K562 treated with DMSO at 1 percent for 12 hours (cell line): ENCODE measurements around the gene CHRFAM7A. TPM values are rescaled to one million over a fixed set of nuclear protein-coding genes. Genes with fewer than 3 reads are reported as not detected.

Source experiments
- total RNA-seq: library from RNA; unstranded; fragments of 300-600 nt; gene quantifications from 2 replicates; pipeline ENCODE4 v1.2.3, GENCODE V29; 2022; ENCODE audit not compliant: insufficient read depth

Gene CHRFAM7A
- total RNA-seq = not detected in 2 replicates

GRCh38 chr15:30392766-30393663, at the start of gene CHRFAM7A:
TSS of gene CHRFAM7A (minus strand) at chr15:30393540. CDS start at chr15:30383351, 10,189 bp downstream.

GRCh38 chr15:30414160-30414559, 20.8 kb upstream of the CHRFAM7A start, which contains the start of gene GOLGA8R:
TSS of gene GOLGA8R (minus strand) at chr15:30414260. CDS start at chr15:30414162, 98 bp downstream.

Other genes with a start within 250 kb of the CHRFAM7A start
- not detected in 2 replicates for gene GOLGA8R, start 20.7 kb upstream of the CHRFAM7A start, total RNA-seq
- not detected in 2 replicates for gene GOLGA8Q, start 158.5 kb upstream of the CHRFAM7A start, total RNA-seq
- gene GOLGA8H, start 210.5 kb upstream of the CHRFAM7A start, total RNA-seq = not detected in 2 replicates